ENCODE data around the gene PDE6D. TPM values are rescaled to one million over a fixed set of nuclear protein-coding genes. Genes with fewer than 3 reads are reported as not detected.

Gene PDE6D
- total RNA-seq, 2 experiments from 2014 or later = 5.9 to 7.0 TPM

- no peak overlapping the region for H3K27ac Mint-ChIP-seq
These were observed 98.3 kb downstream of the PDE6D start for GRCh38 chr2:231682603-231683291.

More at GRCh38 chr2:231682603-231683291, 98.3 kb downstream of the PDE6D start:
- DNase-seq = no peak
- Histone ChIP-seq H3K4me3 (ENCODE audit: low read length) (no peak overlapping the region), H3K27me3 (ENCODE audit: control insufficient read depth in 1 of 2, insufficient read depth in 2 of 2, low read length in 2 of 2) (peaks cover 13 to 14% of the 10 kb centered on the region in 2 experiments), H3K36me3 (ENCODE audit: insufficient read depth, low read length) (no peaks in the 10 kb centered on the region), H3K27ac (ENCODE audit: low read depth in 1 of 2, low read length in 2 of 2) (no peak overlapping the region), H3K9me3 (ENCODE audit: control insufficient read depth in 1 of 2, insufficient read depth in 1 of 2, low read length in 2 of 2) (peaks cover 0 to 8% of the 10 kb centered on the region in 2 experiments), H3K4me1 (ENCODE audit: insufficient read depth, low read length) (peaks cover 11% of the 10 kb centered on the region)
- Mint-ChIP-seq H3K9me3 (no peaks in the 10 kb centered on the region), H3K27me3 (peaks cover 20% of the 10 kb centered on the region), H3K4me3 (no peak overlapping the region), H3K4me1 (ENCODE audit: low read depth) (peaks cover 8% of the 10 kb centered on the region), H3K36me3 (ENCODE audit: low read depth) (no peaks in the 10 kb centered on the region)
- intact Hi-C loops (cut with DNase I, micrococcal nuclease) = no loop called here
- ChIA-PET CTCF (interaction anchor here (1.1 kb wide), 1 partner anchor 31 kb away, joined by 4 read pairs; no protein-coding TSS in a partner anchor), POLR2A (interaction anchor here (0.6 to 1.3 kb wide), 4 partner anchors 25 to 36 kb away, joined by 3 to 4 read pairs (median 4); partner anchors contain the start of gene PTMA)
- ATAC-seq (ENCODE audit: poor library complexity) = no peak
- TF ChIP-seq CTCF (IDR thresholded peaks at IDR 0.05) = no peak

Other genes with a start within 250 kb of the PDE6D start
- not detected for gene TEX44, start 188.4 kb downstream of the PDE6D start, total RNA-seq
- 1,000 to 10,000 TPM; 1,546 to 1,586 TPM for gene PTMA, start 72.8 kb downstream of the PDE6D start, total RNA-seq
- gene COPS7B, start 5.2 kb upstream of the PDE6D start, total RNA-seq = 10 to 100 TPM; 27.6 to 29.9 TPM
- under 1 TPM in 1 of 2 experiments, not detected in 1; 0.34 TPM for gene NPPC, start 145.1 kb upstream of the PDE6D start, total RNA-seq
- gene DIS3L2, start 180.4 kb upstream of the PDE6D start, total RNA-seq = 10 to 100 TPM; 59.8 to 62.9 TPM